SK-N-SH treated with all-trans-retinoic acid at 6 μM for 48 hours (cell line): Measurements from ENCODE around the gene HBS1L.

Experiments
- ATAC-seq: fragments of 200-7000 bp; cut with Tn5 transposase; 3 replicates; pipeline ENCODE4 v1.9.1; 2020; ENCODE audit warnings: mild to moderate bottlenecking, moderate library complexity
- ARNTL ChIP-seq: fragments of 450-650 bp; formaldehyde crosslinking; IDR thresholded peaks from 2 replicates; pipeline ENCODE4 v1.5.0; 2020; ENCODE audit warnings: low read depth, mild to moderate bottlenecking, moderate library complexity, borderline replicate concordance
- GLIS3 ChIP-seq: fragments of 250-450 bp; sonication (Bioruptor Pico); IDR thresholded peaks from 2 replicates; pipeline ENCODE4 v1.5.0; 2020; ENCODE audit warnings: mild to moderate bottlenecking, moderate library complexity
- OSR1 ChIP-seq: fragments of 250-450 bp; sonication (Bioruptor Pico); IDR thresholded peaks from 2 replicates; pipeline ENCODE4 v1.8.0; 2022; ENCODE audit warnings: moderate library complexity, mild to moderate bottlenecking, inconsistent platforms
- PPARA ChIP-seq: fragments of 250-450 bp; sonication (Bioruptor Pico); IDR thresholded peaks from 2 replicates; pipeline ENCODE4 v1.5.0; 2020; ENCODE audit warnings: mild to moderate bottlenecking, borderline replicate concordance
- TOX ChIP-seq: fragments of 250-450 bp; sonication (Bioruptor Pico); IDR thresholded peaks from 2 replicates; pipeline ENCODE4 v1.8.0; 2021; ENCODE audit warnings: mild to moderate bottlenecking, moderate library complexity, borderline replicate concordance
- ZC3H10 ChIP-seq: fragments of 250-450 bp; sonication (Bioruptor Pico); IDR thresholded peaks from 2 replicates; pipeline ENCODE4 v1.5.1; 2021; ENCODE audit warnings: mild to moderate bottlenecking, moderate library complexity
- ZFP30 ChIP-seq: fragments of 450-650 bp; formaldehyde crosslinking; IDR thresholded peaks from 2 replicates; pipeline ENCODE4 v1.5.0; 2022; ENCODE audit warnings: mild to moderate bottlenecking, moderate library complexity
- ZNF565 ChIP-seq: fragments of 450-650 bp; formaldehyde crosslinking; conservative IDR thresholded peaks from 2 replicates; pipeline ENCODE4 v1.5.0; 2020; ENCODE audit warnings: low read depth, mild to moderate bottlenecking, moderate library complexity
- ZNF70 ChIP-seq: fragments of 450-650 bp; formaldehyde crosslinking; IDR thresholded peaks from 2 replicates; pipeline ENCODE4 v1.5.0; 2020; ENCODE audit warnings: mild to moderate bottlenecking, moderate library complexity
- ZNF8 ChIP-seq: fragments of 450-650 bp; formaldehyde crosslinking; IDR thresholded peaks from 2 replicates; pipeline ENCODE4 v1.5.0; 2020; ENCODE audit warnings: mild to moderate bottlenecking, moderate library complexity
- TF ChIP-seq, protein P1 (sequence below): fragments of 250-450 bp; sonication (Bioruptor Pico); IDR thresholded peaks from 2 replicates; pipeline ENCODE4 v1.8.0; 2021; ENCODE audit warnings: low read depth, mild to moderate bottlenecking, moderate library complexity, borderline replicate concordance

Gene HBS1L

DNA sequence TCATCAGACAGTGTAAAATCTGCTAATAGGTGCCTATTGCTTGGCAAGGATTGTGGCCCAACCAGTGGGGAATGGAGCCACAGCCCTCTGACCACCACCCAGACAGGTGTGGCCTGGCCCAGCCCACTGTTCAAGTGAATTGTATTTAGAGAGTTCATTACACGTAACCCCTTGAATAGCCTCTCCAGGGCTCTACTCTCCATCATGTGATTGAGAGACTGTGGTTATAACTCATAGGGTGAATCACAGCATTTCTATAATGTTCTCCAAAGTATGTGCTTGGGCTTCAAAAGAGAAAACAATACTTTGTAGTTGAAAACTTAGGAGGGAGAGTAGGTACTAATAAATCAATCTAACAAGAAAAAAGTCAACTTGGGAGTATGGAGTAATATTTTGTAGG lies 143.1 kb downstream of the HBS1L start (continued):
- TF ChIP-seq, protein P1, sequence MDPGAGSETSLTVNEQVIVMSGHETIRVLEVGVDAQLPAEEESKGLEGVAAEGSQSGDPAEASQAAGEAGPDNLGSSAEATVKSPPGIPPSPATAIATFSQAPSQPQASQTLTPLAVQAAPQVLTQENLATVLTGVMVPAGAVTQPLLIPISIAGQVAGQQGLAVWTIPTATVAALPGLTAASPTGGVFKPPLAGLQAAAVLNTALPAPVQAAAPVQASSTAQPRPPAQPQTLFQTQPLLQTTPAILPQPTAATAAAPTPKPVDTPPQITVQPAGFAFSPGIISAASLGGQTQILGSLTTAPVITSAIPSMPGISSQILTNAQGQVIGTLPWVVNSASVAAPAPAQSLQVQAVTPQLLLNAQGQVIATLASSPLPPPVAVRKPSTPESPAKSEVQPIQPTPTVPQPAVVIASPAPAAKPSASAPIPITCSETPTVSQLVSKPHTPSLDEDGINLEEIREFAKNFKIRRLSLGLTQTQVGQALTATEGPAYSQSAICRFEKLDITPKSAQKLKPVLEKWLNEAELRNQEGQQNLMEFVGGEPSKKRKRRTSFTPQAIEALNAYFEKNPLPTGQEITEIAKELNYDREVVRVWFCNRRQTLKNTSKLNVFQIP (CRISPR knock-in tag): no peak
- no peak for TF ChIP-seq TOX (CRISPR knock-in tag)
- no peak for TF ChIP-seq PPARA (CRISPR knock-in tag)
- TF ChIP-seq ARNTL (CRISPR knock-in tag): no peak
- no peak for TF ChIP-seq GLIS3
- TF ChIP-seq ZNF565 (CRISPR knock-in tag): no peak
- no peak for TF ChIP-seq ZNF70
- no peak for TF ChIP-seq ZFP30 (CRISPR knock-in tag)

DNA sequence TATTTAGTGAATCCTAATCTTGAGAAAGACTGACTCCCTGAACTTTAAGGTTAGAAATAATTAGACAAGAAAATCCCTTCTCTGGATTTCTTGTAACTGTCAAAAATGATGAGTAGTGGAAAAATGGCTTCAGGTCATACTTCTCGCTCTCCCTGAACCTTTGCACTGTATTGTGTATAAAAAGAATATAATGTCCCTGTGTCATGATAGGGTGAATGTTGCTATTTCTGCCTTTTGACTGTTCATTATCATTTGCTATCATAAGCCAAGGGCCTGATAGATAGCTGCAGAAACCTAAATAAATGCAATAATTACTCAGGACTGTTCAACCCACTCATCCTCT lies 144.1 kb downstream of the HBS1L start:
- TF ChIP-seq ZC3H10 (CRISPR knock-in tag) (no peak), ZNF565 (CRISPR knock-in tag) (no peak), ZNF8 (CRISPR knock-in tag) (no peak), OSR1 (CRISPR knock-in tag) (no peak)
- TF ChIP-seq, protein P1 (CRISPR knock-in tag): no peak
- ATAC-seq: no peak
